Measurements from ENCODE around the gene FBXW11.

GRCh38 chr5:172052450-172053236 lies 46.2 kb upstream of the FBXW11 start:
- no peak for TF ChIP-seq CTCF (IDR thresholded peaks at IDR 0.05)
- TF ChIP-seq POLR2AphosphoS5 (IDR thresholded peaks at IDR 0.05), result no peak
- TF ChIP-seq POLR2A (IDR thresholded peaks at IDR 0.05), result no peak
- no peak for TF ChIP-seq EP300 (IDR thresholded peaks at IDR 0.05)

Measured in suprapubic skin (tissue), 4 donors.